Measurements from ENCODE around the gene VASP.

Gene VASP

GRCh38 chr19:45506989-45507871 lies at the start of gene VASP:
Gene VASP (plus strand): TSS chr19:45507479. CDS start chr19:45507772, 293 bp downstream.
- DNase-seq: peak; percentile 92

GRCh38 chr19:45457776-45458175 lies 49.5 kb upstream of the VASP start:
- DNase-seq: no peak

GRCh38 chr19:45460807-45461347 lies 46.4 kb upstream of the VASP start:
- DNase-seq: no peak

GRCh38 chr19:45462174-45462573 lies 45.1 kb upstream of the VASP start:
- no peak for DNase-seq

GRCh38 chr19:45463241-45463640 lies 44.0 kb upstream of the VASP start:
- DNase-seq: no peak

GRCh38 chr19:45464274-45464673 lies 43.0 kb upstream of the VASP start:
- DNase-seq: no peak

- no peak for DNase-seq
Measured at GRCh38 chr19:45464852-45465441, 42.3 kb upstream of the VASP start.

GRCh38 chr19:45467115-45467455 lies 40.2 kb upstream of the VASP start:
- DNase-seq: no peak

GRCh38 chr19:45467456-45468158 lies 39.7 kb upstream of the VASP start, which contains the start of gene FOSB:
Gene FOSB (plus strand): TSS chr19:45467996. CDS start chr19:45468587, 591 bp downstream.
- peak; percentile 97 for DNase-seq

GRCh38 chr19:45468159-45468651 lies 39.1 kb upstream of the VASP start:
- peak; percentile 74 for DNase-seq

- no peak for DNase-seq
Measured at GRCh38 chr19:45468803-45469131, 38.5 kb upstream of the VASP start.

GRCh38 chr19:45469132-45469944 lies 37.9 kb upstream of the VASP start:
- peak; percentile 96 for DNase-seq

- DNase-seq: no peak
Measured at GRCh38 chr19:45469945-45470761, 37.1 kb upstream of the VASP start.

GRCh38 chr19:45470762-45471081 lies 36.6 kb upstream of the VASP start:
- no peak for DNase-seq

- DNase-seq: no peak
Measured at GRCh38 chr19:45471111-45471930, 36.0 kb upstream of the VASP start.

- no peak for DNase-seq
Measured at GRCh38 chr19:45471931-45472562, 35.2 kb upstream of the VASP start.

- DNase-seq: no peak
Measured at GRCh38 chr19:45472563-45473366, 34.5 kb upstream of the VASP start.

- DNase-seq: no peak
Measured at GRCh38 chr19:45473367-45473681, 34.0 kb upstream of the VASP start.
